K562 (cell line): Measurements from ENCODE around the gene EDNRB. TPM values are rescaled to one million over a fixed set of nuclear protein-coding genes. Genes with fewer than 3 reads are reported as not detected.

ENCODE experiments used
- ATAC-seq: fragments of 200-7000 bp; cut with Tn5 transposase; 3 replicates; pipeline ENCODE4 v1.9.1; 2020; ENCODE audit warnings: moderate library complexity
- BruUV-seq: library from RNA; stranded (reverse); fragments of 400-500 nt; replicated peaks from 2 replicates; lab custom pipeline; 2021; lab: Mats Ljungman, UMichigan
- CTCF ChIA-PET: fragments of 300-600 bp; formaldehyde crosslinking; extraction: SDS; loops from one replicate; lab custom pipeline; 2021; ENCODE audit warnings: low intra/inter-chr PET ratio; lab: Yijun Ruan, JAX
- POLR2A ChIA-PET: fragments of 300-600, 350-650 bp; sonication (Branson Sonifier 250); formaldehyde crosslinking; extraction: SDS; loops from one replicate; lab custom pipeline; 2021; ENCODE audit warnings: antibody characterized with exemption, inconsistent platforms; lab: Yijun Ruan, JAX
- DNase-seq, 4 experiments: peaks; one replicate each; pipeline versions ENCODE4 v3.0.0 to v3.0.0-alpha.2; 2011 to 2018; ENCODE audit warnings: low spot score in 3 of 4, mixed read lengths in 3 of 4; ENCODE audit errors: extremely low read depth in 1 of 4
- FAIRE-seq: peaks from 2 replicates; lab custom pipeline; 2011; peaks lifted over from hg19 to GRCh38; lab: Jason Lieb, UNC
- H2AFZ ChIP-seq: 2 replicates; pipeline ENCODE4 v1.6.0; 2011; ENCODE audit warnings: low read depth, low read length, control low read depth, inconsistent platforms
- H3K27ac ChIP-seq: fragments of 200-600 bp; 3 replicates; pipeline ENCODE4 v1.8.0; 2011; ENCODE audit warnings: low read depth, mild to moderate bottlenecking, control low read depth, inconsistent platforms, low read length, moderate library complexity, mixed read lengths; ENCODE audit errors: extremely low read depth
- H3K27me3 ChIP-seq, 2 experiments: fragments of 300-600 bp in 1 of 2; 2 replicates in 1 of 2; 3 replicates in 1 of 2; pipeline versions ENCODE4 v1.6.0 to v1.8.0; 2011; ENCODE audit warnings: inconsistent platforms in 2 of 2, low read length in 2 of 2, mild to moderate bottlenecking in 1 of 2, mixed read lengths in 1 of 2, moderate library complexity in 1 of 2; ENCODE audit not compliant: control insufficient read depth in 2 of 2, insufficient read depth in 2 of 2
- H3K36me3 ChIP-seq: fragments of 300-600 bp; 3 replicates; pipeline ENCODE4 v1.8.0; 2011; ENCODE audit warnings: mild to moderate bottlenecking, low read length, inconsistent platforms; ENCODE audit not compliant: control insufficient read depth, insufficient read depth
- H3K4me1 ChIP-seq, 2 experiments: fragments of 200-600 bp in 1 of 2; replicated peaks in 1 of 2; 2 replicates in 1 of 2; 3 replicates in 1 of 2; pipeline versions ENCODE4 v1.5.1 to v1.8.0; 2011; ENCODE audit warnings: inconsistent platforms in 2 of 2, low read length in 2 of 2, mild to moderate bottlenecking in 1 of 2, mixed read lengths in 1 of 2, moderate library complexity in 1 of 2; ENCODE audit not compliant: control insufficient read depth in 2 of 2, insufficient read depth in 2 of 2
- H3K4me2 ChIP-seq: 2 replicates; pipeline ENCODE4 v1.6.1; 2011; ENCODE audit warnings: low read length, control low read depth, inconsistent platforms, mixed read lengths; ENCODE audit not compliant: insufficient read depth
- H3K4me3 ChIP-seq: fragments of 200-600 bp; sonication (generic), shearing (Covaris generic); 2 replicates; pipeline ENCODE4 v1.5.1; 2016; ENCODE audit warnings: control low read depth, inconsistent platforms
- H3K79me2 ChIP-seq: fragments of 200-600 bp; 3 replicates; pipeline ENCODE4 v1.8.0; 2011; ENCODE audit warnings: low read length, inconsistent platforms; ENCODE audit not compliant: control insufficient read depth, insufficient read depth
- H3K9ac ChIP-seq, 2 experiments: 2 replicates each; pipeline versions ENCODE4 v1.6.0 to v1.6.1; 2011; ENCODE audit warnings: low read depth in 2 of 2, low read length in 2 of 2, control low read depth in 1 of 2, inconsistent platforms in 1 of 2, mild to moderate bottlenecking in 1 of 2, mixed read lengths in 1 of 2; ENCODE audit not compliant: insufficient read depth in 1 of 2
- H3K9me1 ChIP-seq: one replicate; pipeline ENCODE4 v1.6.0; 2011; ENCODE audit warnings: inconsistent platforms, mild to moderate bottlenecking, low read length, moderate library complexity; ENCODE audit not compliant: control insufficient read depth, insufficient read depth
- H3K9me3 ChIP-seq: replicated peaks from 2 replicates; pipeline ENCODE4 v1.5.1; 2011; ENCODE audit warnings: low read depth, low read length, inconsistent platforms; ENCODE audit not compliant: control insufficient read depth, insufficient read depth
- H4K20me1 ChIP-seq: replicated peaks from 2 replicates; pipeline ENCODE4 v1.6.1; 2011; ENCODE audit warnings: low read length, inconsistent platforms, mixed read lengths; ENCODE audit not compliant: control insufficient read depth, insufficient read depth
- CHCHD3 ChIP-seq: fragments of 250-450 bp; sonication (Bioruptor Pico); IDR thresholded peaks from 2 replicates; pipeline ENCODE4 v2.1.2; 2022; ENCODE audit warnings: mild to moderate bottlenecking
- HNRNPUL1 ChIP-seq: fragments of 200-400 bp; formaldehyde crosslinking; IDR thresholded peaks from 2 replicates; pipeline ENCODE4 v1.6.1; 2017; ENCODE audit warnings: low read length
- NELFE ChIP-seq: IDR thresholded peaks from 2 replicates; pipeline ENCODE4 v1.6.1; 2011; ENCODE audit warnings: mild to moderate bottlenecking; ENCODE audit not compliant: insufficient read depth, insufficient read length
- NFYB ChIP-seq: IDR thresholded peaks from 2 replicates; pipeline ENCODE4 v1.6.1; 2011; ENCODE audit warnings: mild to moderate bottlenecking, moderate library complexity; ENCODE audit not compliant: insufficient read length; ENCODE audit errors: extremely low read depth
- PURB ChIP-seq: sonication (generic); formaldehyde crosslinking; IDR thresholded peaks from 2 replicates; pipeline ENCODE4 v1.9.0; 2021; ENCODE audit warnings: low read depth, mild to moderate bottlenecking, missing genetic modification reagents
- RBM25 ChIP-seq: fragments of 200-400 bp; formaldehyde crosslinking; IDR thresholded peaks from 2 replicates; pipeline ENCODE4 v1.6.1; 2018; ENCODE audit warnings: low read length, low read depth, moderate library complexity; ENCODE audit not compliant: severe bottlenecking
- RFX7 ChIP-seq: fragments of 250-450 bp; sonication (Bioruptor Pico); IDR thresholded peaks from 2 replicates; pipeline ENCODE4 v1.5.1; 2021; ENCODE audit warnings: mild to moderate bottlenecking
- SMAD3 ChIP-seq: fragments of 450-650 bp; formaldehyde crosslinking; conservative IDR thresholded peaks from 2 replicates; pipeline ENCODE4 v1.4.0; 2020; ENCODE audit warnings: mild to moderate bottlenecking
- SRSF7 ChIP-seq: fragments of 200-400 bp; formaldehyde crosslinking; optimal IDR thresholded peaks from 2 replicates; pipeline ENCODE3; 2017; ENCODE audit warnings: mild to moderate bottlenecking, low read depth, low read length
- ZBTB9 ChIP-seq: fragments of 450-650 bp; formaldehyde crosslinking; IDR thresholded peaks from 2 replicates; pipeline ENCODE4 v1.4.0; 2020; ENCODE audit warnings: mild to moderate bottlenecking, moderate library complexity
- ZNF445 ChIP-seq: fragments of 250-450 bp; sonication (Bioruptor Pico); IDR thresholded peaks from 2 replicates; pipeline ENCODE4 v1.4.0; 2020; ENCODE audit warnings: low read depth, mild to moderate bottlenecking, moderate library complexity
- ZNF668 ChIP-seq: fragments of 250-450 bp; sonication (Bioruptor Pico); IDR thresholded peaks from 2 replicates; pipeline ENCODE4 v1.8.0; 2022; ENCODE audit warnings: mild to moderate bottlenecking, inconsistent platforms
- WGBS: fragments of 100-300 bp; shearing (Covaris generic); methylation state at CpG from one replicate; pipeline ENCODE4 v1.1.6; 2016; ENCODE audit warnings: low coverage, mixed read lengths; ENCODE audit not compliant: insufficient coverage; ENCODE audit errors: missing lambda C conversion rate; 5-methylcytosine and 5-hydroxymethylcytosine counted together
- in situ Hi-C: fragments of 300-500 bp; cut with MboI; formaldehyde crosslinking; loops from 4 replicates; pipeline ENCODE4 v1.15.0; 2018; ENCODE audit warnings: inconsistent platforms, mixed read lengths
- intact Hi-C: fragments of 100-400 bp; cut with micrococcal nuclease; formaldehyde crosslinking; loops from 2 replicates; pipeline ENCODE4 v1.14.2; 2022
- polyA plus RNA-seq, 8 experiments: library from polyadenylated mRNA; depleted of rRNA in 4 of 8; stranded (reverse) in 5 of 8; unstranded in 3 of 8; fragments of >200 nt; fragmentation: Nextera tagmentation in 2 of 8; fragmentation: Illumina TruSeq in 1 of 8; extraction: Ambion mirVana in 2 of 8; extraction: Trizol in 1 of 8; gene quantifications; 2 replicates each; pipeline versions ENCODE4 v1.2.1 to v1.2.3, GENCODE V29; 2011 to 2014; ENCODE audit warnings: inconsistent platforms in 1 of 8, missing spikeins in 1 of 8
- total RNA-seq, 7 experiments: library from RNA; depleted of rRNA in 6 of 7; stranded (reverse); fragments of >200 nt in 6 of 7; fragmentation: Illumina TruSeq in 2 of 7; extraction: Trizol in 2 of 7; gene quantifications; 2 replicates each; pipeline versions ENCODE4 v1.2.1 to v1.2.3, GENCODE V29; 2011 to 2021; ENCODE audit warnings: low replicate concordance in 1 of 7
- TF ChIP-seq, protein P1 (sequence below): IDR thresholded peaks from 2 replicates; pipeline ENCODE4 v1.6.1; 2011; ENCODE audit not compliant: insufficient read length; ENCODE audit errors: extremely low read depth
- TF ChIP-seq, protein P2 (sequence below), 2 experiments: fragments of 450-650 bp in 1 of 2; sonication (generic) in 1 of 2; formaldehyde crosslinking; conservative IDR thresholded peaks; 2 replicates each; pipeline versions ENCODE4 v1.4.0 to v1.8.1; 2020 to 2022; ENCODE audit warnings: mild to moderate bottlenecking in 1 of 2, missing genetic modification reagents in 1 of 2

EDNRB gene
- total and polyA plus RNA-seq, 9 of the 15 experiments (the other 6 are each of a cell fraction or from before 2014, with no cell fraction given) = 0.04 TPM; not detected in 8

GRCh38 chr13:77846173-77846572, 72.5 kb downstream of the EDNRB start:
- in situ Hi-C loops = no loop called here
- FAIRE-seq (no peak), ATAC-seq (no peak), DNase-seq (no peak)
- Histone ChIP-seq H3K4me3 (no peak overlapping the region), H3K27ac (no peak overlapping the region), H3K9ac (no peak overlapping the region), H3K79me2 (no peaks in the 10 kb centered on the region), H3K36me3 (no peaks in the 10 kb centered on the region), H3K9me3 (no peaks in the 10 kb centered on the region), H3K27me3 (no peaks in the 10 kb centered on the region), H2AFZ (no peak overlapping the region), H3K4me1 (no peaks in the 10 kb centered on the region), H3K9me1 (no peaks in the 10 kb centered on the region), H4K20me1 (no peaks in the 10 kb centered on the region), H3K4me2 (no peak overlapping the region)
- TF ChIP-seq HNRNPUL1 (no peak), ZBTB9 (CRISPR knock-in tag) (no peak), NELFE (no peak), ZNF445 (CRISPR knock-in tag) (no peak), SMAD3 (CRISPR knock-in tag) (no peak), PURB (CRISPR knock-in tag) (no peak), RFX7 (CRISPR knock-in tag) (no peak), NFYB (no peak), RBM25 (no peak), ZNF668 (CRISPR knock-in tag) (no peak), SRSF7 (no peak), CHCHD3 (no peak)
- TF ChIP-seq, protein P1, sequence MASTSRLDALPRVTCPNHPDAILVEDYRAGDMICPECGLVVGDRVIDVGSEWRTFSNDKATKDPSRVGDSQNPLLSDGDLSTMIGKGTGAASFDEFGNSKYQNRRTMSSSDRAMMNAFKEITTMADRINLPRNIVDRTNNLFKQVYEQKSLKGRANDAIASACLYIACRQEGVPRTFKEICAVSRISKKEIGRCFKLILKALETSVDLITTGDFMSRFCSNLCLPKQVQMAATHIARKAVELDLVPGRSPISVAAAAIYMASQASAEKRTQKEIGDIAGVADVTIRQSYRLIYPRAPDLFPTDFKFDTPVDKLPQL = no peak
- TF ChIP-seq, protein P2, sequence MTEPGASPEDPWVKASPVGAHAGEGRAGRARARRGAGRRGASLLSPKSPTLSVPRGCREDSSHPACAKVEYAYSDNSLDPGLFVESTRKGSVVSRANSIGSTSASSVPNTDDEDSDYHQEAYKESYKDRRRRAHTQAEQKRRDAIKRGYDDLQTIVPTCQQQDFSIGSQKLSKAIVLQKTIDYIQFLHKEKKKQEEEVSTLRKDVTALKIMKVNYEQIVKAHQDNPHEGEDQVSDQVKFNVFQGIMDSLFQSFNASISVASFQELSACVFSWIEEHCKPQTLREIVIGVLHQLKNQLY (CRISPR knock-in tag; conservative IDR thresholded peaks at IDR 0.05) = no peak
- ChIA-PET CTCF (no interaction called here), POLR2A (no interaction called here)
- intact Hi-C loops = no loop called here
- no TSS peak for BruUV-seq
- 0% methylated on average over 1 of the region's 1 CpG for WGBS
